GM21825 (cell line): ENCODE measurements around the gene EEF2K.

Experiments used
- ATAC-seq: cut with Tn5 transposase; IDR thresholded peaks from one replicate; pipeline ENCODE4 v1.9.1; 2021; ENCODE audit warnings: mild to moderate bottlenecking, moderate library complexity; ENCODE audit not compliant: unreplicated experiment

EEF2K gene

GRCh38 chr16:22240023-22240710 is 34.1 kb downstream of the EEF2K start:
- no peak for ATAC-seq

GRCh38 chr16:22250522-22250921 is 44.4 kb downstream of the EEF2K start:
- no peak for ATAC-seq

- ATAC-seq, result no peak
Observed at GRCh38 chr16:22252317-22252716, 46.2 kb downstream of the EEF2K start.

- ATAC-seq, result no peak
Observed at GRCh38 chr16:22253272-22253671, 47.2 kb downstream of the EEF2K start.

- ATAC-seq, result no peak
Observed at GRCh38 chr16:22255335-22255734, 49.3 kb downstream of the EEF2K start.

GRCh38 chr16:22257440-22257839 is 51.4 kb downstream of the EEF2K start:
- no peak for ATAC-seq

- no peak for ATAC-seq
Observed at GRCh38 chr16:22260490-22260889, 54.4 kb downstream of the EEF2K start.

- ATAC-seq, result no peak
Observed at GRCh38 chr16:22262460-22262859, 56.4 kb downstream of the EEF2K start.

GRCh38 chr16:22264786-22265185 is 58.7 kb downstream of the EEF2K start:
- no peak for ATAC-seq

GRCh38 chr16:22265351-22265750 is 59.3 kb downstream of the EEF2K start:
- ATAC-seq, result no peak

GRCh38 chr16:22266546-22266945 is 60.5 kb downstream of the EEF2K start:
- no peak for ATAC-seq

- ATAC-seq, result no peak
Observed at GRCh38 chr16:22267764-22268163, 61.7 kb downstream of the EEF2K start.

GRCh38 chr16:22270525-22270924 is 64.4 kb downstream of the EEF2K start:
- no peak for ATAC-seq

GRCh38 chr16:22272870-22273650 is 67.0 kb downstream of the EEF2K start:
- ATAC-seq, result no peak

- no peak for ATAC-seq
Observed at GRCh38 chr16:22274916-22275315, 68.8 kb downstream of the EEF2K start.

- no peak for ATAC-seq
Observed at GRCh38 chr16:22278441-22279230, 72.6 kb downstream of the EEF2K start.

- ATAC-seq, result no peak
Observed at GRCh38 chr16:22282254-22282892, 76.3 kb downstream of the EEF2K start.

GRCh38 chr16:22284637-22285036 is 78.6 kb downstream of the EEF2K start:
- ATAC-seq, result no peak

GRCh38 chr16:22285080-22285479 is 79.0 kb downstream of the EEF2K start:
- ATAC-seq, result no peak

- ATAC-seq, result no peak
Observed at GRCh38 chr16:22291020-22291419, 84.9 kb downstream of the EEF2K start.

- ATAC-seq, result no peak
Observed at GRCh38 chr16:22291860-22292318, 85.8 kb downstream of the EEF2K start.
